HEK293T (cell line): ENCODE measurements around the gene MRPL48.

Experiments used
- FOXA1 ChIP-seq: fragments of 450-650 bp; IDR thresholded peaks from 2 replicates; pipeline ENCODE4 v1.6.1; 2016; ENCODE audit warnings: mild to moderate bottlenecking
- FOXK2 ChIP-seq: fragments of 450-650 bp; IDR thresholded peaks from 2 replicates; pipeline ENCODE4 v1.6.1; 2016; ENCODE audit warnings: mild to moderate bottlenecking
- HDGF ChIP-seq: fragments of 450-650 bp; IDR thresholded peaks from 2 replicates; pipeline ENCODE4 v1.6.1; 2017; ENCODE audit warnings: antibody characterized with exemption, borderline replicate concordance
- SP1 ChIP-seq: fragments of 450-650 bp; IDR thresholded peaks from 2 replicates; pipeline ENCODE4 v1.6.1; 2017

- TF ChIP-seq SP1 (no peak), FOXK2 (no peak), FOXA1 (no peak), HDGF (no peak)
Observed at GRCh38 chr11:73787643-73788558, at the start of gene MRPL48.
